H9 (cell line): ENCODE data around the gene ECE1. TPM values are rescaled to one million over a fixed set of nuclear protein-coding genes. Genes with fewer than 3 reads are reported as not detected.
"Not testable (repeated sequence)": the region's sequence is repeated elsewhere in the genome, so short reads cannot be mapped to it uniquely, and the experiment has no call there.

Experiments
- DNase-seq: peaks from one replicate; pipeline ENCODE4 v3.0.0-alpha.2; 2017
- H2AFZ ChIP-seq: one replicate; pipeline ENCODE4 v1.6.1; 2013; ENCODE audit warnings: mild to moderate bottlenecking, low read length, control low read depth, moderate library complexity
- H2AK5ac ChIP-seq: 2 replicates; pipeline ENCODE4 v1.6.1; 2013; ENCODE audit warnings: low read length, control low read depth, mixed read lengths; ENCODE audit not compliant: insufficient read length
- H2BK120ac ChIP-seq: one replicate; pipeline ENCODE4 v1.6.1; 2013; ENCODE audit warnings: low read depth, mild to moderate bottlenecking, low read length, control low read depth, inconsistent platforms; ENCODE audit not compliant: poor library complexity, severe bottlenecking
- H2BK12ac ChIP-seq: 2 replicates; pipeline ENCODE4 v1.6.1; 2013; ENCODE audit warnings: low read length, control low read depth, mixed read lengths, low read depth; ENCODE audit not compliant: insufficient read length
- H2BK15ac ChIP-seq: 2 replicates; pipeline ENCODE4 v1.6.1; 2013; ENCODE audit warnings: low read depth, low read length, control low read depth
- H2BK20ac ChIP-seq: one replicate; pipeline ENCODE4 v1.6.1; 2013; ENCODE audit warnings: low read depth, mild to moderate bottlenecking, low read length, control low read depth, inconsistent platforms; ENCODE audit not compliant: poor library complexity, severe bottlenecking
- H2BK5ac ChIP-seq: 2 replicates; pipeline ENCODE4 v1.6.1; 2013; ENCODE audit warnings: low read length, control low read depth, mixed read lengths; ENCODE audit not compliant: insufficient read length
- H3K14ac ChIP-seq: 2 replicates; pipeline ENCODE4 v1.6.1; 2013; ENCODE audit warnings: low read length, control low read depth; ENCODE audit not compliant: insufficient read depth
- H3K18ac ChIP-seq: 2 replicates; pipeline ENCODE4 v1.6.1; 2013; ENCODE audit warnings: low read depth, mild to moderate bottlenecking, mixed read lengths, low read length, control low read depth; ENCODE audit not compliant: insufficient read length
- H3K23ac ChIP-seq: 2 replicates; pipeline ENCODE4 v1.6.1; 2013; ENCODE audit warnings: low read length, control low read depth, mixed read lengths, low read depth; ENCODE audit not compliant: insufficient read length
- H3K23me2 ChIP-seq: 2 replicates; pipeline ENCODE4 v1.6.1; 2013; ENCODE audit warnings: low read depth, mild to moderate bottlenecking, mixed read lengths, low read length, control low read depth; ENCODE audit not compliant: insufficient read length, poor library complexity, severe bottlenecking
- H3K27ac ChIP-seq: 2 replicates; pipeline ENCODE4 v1.5.1; 2013; ENCODE audit warnings: low read length, control low read depth, mixed read lengths, low read depth; ENCODE audit not compliant: insufficient read length
- H3K27me3 ChIP-seq: 2 replicates; pipeline ENCODE4 v1.6.1; 2013; ENCODE audit warnings: low read length, control low read depth, inconsistent platforms; ENCODE audit not compliant: insufficient read depth
- H3K4ac ChIP-seq: 2 replicates; pipeline ENCODE4 v1.6.1; 2013; ENCODE audit warnings: low read depth, mild to moderate bottlenecking, control low read depth, inconsistent platforms, low read length, moderate library complexity
- H3K4me1 ChIP-seq: 2 replicates; pipeline ENCODE4 v1.6.1; 2013; ENCODE audit warnings: low read length, control low read depth, inconsistent platforms; ENCODE audit not compliant: insufficient read depth
- H3K4me2 ChIP-seq: 2 replicates; pipeline ENCODE4 v1.6.1; 2013; ENCODE audit warnings: low read length, control low read depth, mixed read lengths; ENCODE audit not compliant: insufficient read length, insufficient read depth
- H3K56ac ChIP-seq: 2 replicates; pipeline ENCODE4 v1.6.1; 2013; ENCODE audit warnings: low read depth, mild to moderate bottlenecking, mixed read lengths, low read length, control low read depth; ENCODE audit not compliant: insufficient read length
- H3K79me1 ChIP-seq: 2 replicates; pipeline ENCODE4 v1.6.1; 2013; ENCODE audit warnings: low read depth, mild to moderate bottlenecking, moderate library complexity, low read length, control low read depth, inconsistent platforms; ENCODE audit not compliant: insufficient read depth, poor library complexity, severe bottlenecking
- H3K79me2 ChIP-seq: 2 replicates; pipeline ENCODE4 v1.6.1; 2013; ENCODE audit warnings: low read length, control low read depth, inconsistent platforms; ENCODE audit not compliant: insufficient read depth
- H3K9ac ChIP-seq: 2 replicates; pipeline ENCODE4 v1.6.1; 2013; ENCODE audit warnings: low read length, control low read depth, mixed read lengths; ENCODE audit not compliant: insufficient read length; ENCODE audit errors: extremely low read depth
- H3K9me3 ChIP-seq: one replicate; pipeline ENCODE4 v1.6.1; 2013; ENCODE audit warnings: low read depth, low read length, inconsistent platforms; ENCODE audit not compliant: control insufficient read depth
- H3T11ph ChIP-seq: one replicate; pipeline ENCODE4 v1.6.1; 2013; ENCODE audit warnings: mild to moderate bottlenecking, low read length, control low read depth, inconsistent platforms
- H4K20me1 ChIP-seq: one replicate; pipeline ENCODE4 v1.6.1; 2013; ENCODE audit not compliant: control insufficient read depth, insufficient read length, insufficient read depth
- H4K5ac ChIP-seq: 2 replicates; pipeline ENCODE4 v1.6.1; 2013; ENCODE audit warnings: low read depth, mild to moderate bottlenecking, mixed read lengths, low read length, control low read depth; ENCODE audit not compliant: insufficient read length
- H4K8ac ChIP-seq: replicated peaks from 2 replicates; pipeline ENCODE4 v1.6.1; 2013; ENCODE audit warnings: low read length, control low read depth, mixed read lengths, low read depth; ENCODE audit not compliant: insufficient read length
- H4K91ac ChIP-seq: 2 replicates; pipeline ENCODE4 v1.6.1; 2013; ENCODE audit warnings: low read depth, mild to moderate bottlenecking, moderate library complexity, mixed read lengths, low read length, control low read depth; ENCODE audit not compliant: insufficient read length
- H3K27ac Mint-ChIP-seq, 3 experiments: 2 replicates in 2 of 3; 3 replicates in 1 of 3; pipeline ENCODE4 v1.8.0; 2020 to 2021; ENCODE audit warnings: mixed read lengths in 3 of 3, mild to moderate bottlenecking in 1 of 3, moderate library complexity in 1 of 3
- H3K27me3 Mint-ChIP-seq: 2 replicates; pipeline ENCODE4 v1.8.0; 2021; ENCODE audit warnings: low read depth, mild to moderate bottlenecking, moderate library complexity, mixed read lengths
- H3K36me3 Mint-ChIP-seq, 3 experiments: 2 replicates in 2 of 3; 3 replicates in 1 of 3; pipeline ENCODE4 v1.8.0; 2020 to 2021; ENCODE audit warnings: low read depth in 3 of 3, mixed read lengths in 3 of 3; ENCODE audit not compliant: insufficient read depth in 1 of 3
- H3K4me1 Mint-ChIP-seq, 2 experiments: 2 replicates each; pipeline ENCODE4 v1.8.0; 2020; ENCODE audit warnings: mixed read lengths in 2 of 2
- H3K4me3 Mint-ChIP-seq, 2 experiments: 2 replicates in 1 of 2; 3 replicates in 1 of 2; pipeline ENCODE4 v1.8.0; 2020 to 2021; ENCODE audit warnings: mild to moderate bottlenecking in 2 of 2, mixed read lengths in 2 of 2, moderate library complexity in 1 of 2
- H3K9me3 Mint-ChIP-seq, 2 experiments: 2 replicates in 1 of 2; 3 replicates in 1 of 2; pipeline ENCODE4 v1.8.0; 2020; ENCODE audit warnings: mild to moderate bottlenecking in 2 of 2, mixed read lengths in 2 of 2, moderate library complexity in 1 of 2
- CTCF ChIP-seq: fragments of 200-600 bp; sonication (generic); conservative IDR thresholded peaks from 3 replicates; pipeline ENCODE4 v1.8.0; 2021; ENCODE audit warnings: antibody characterized with exemption, mild to moderate bottlenecking
- WGBS: extraction: QIAGEN DNeasy Blood & Tissue Kit; methylation state at CpG from one replicate; pipeline ENCODE4 v1.1.7; 2013; ENCODE audit warnings: missing lambda C conversion rate, low lambda C conversion rate, mixed read lengths; ENCODE audit not compliant: insufficient read length; ENCODE audit errors: extremely low coverage; 5-methylcytosine and 5-hydroxymethylcytosine counted together
- total RNA-seq: library from RNA; stranded (reverse); gene quantifications from 2 replicates; pipeline ENCODE4 v1.2.1, GENCODE V29; 2021

Gene ECE1
- total RNA-seq, 1 experiment from 2014 or later, result 31.1 TPM

GRCh38 chr1:21192284-21192683 is 98.0 kb downstream of the ECE1 start:
- Histone ChIP-seq H3K18ac (no peak overlapping the region), H3T11ph (no peak overlapping the region), H2AK5ac (no peak overlapping the region), H3K23me2 (no peaks in the 10 kb centered on the region), H3K79me1 (no peaks in the 10 kb centered on the region), H3K79me2 (no peaks in the 10 kb centered on the region), H2BK120ac (no peak overlapping the region), H3K4me2 (no peak overlapping the region), H3K4ac (no peak overlapping the region), H3K56ac (no peak overlapping the region), H3K14ac (no peak overlapping the region), H4K5ac (no peak overlapping the region), H3K9ac (no peak overlapping the region), H2BK5ac (no peak overlapping the region), H3K27me3 (peaks cover 60% of the 10 kb centered on the region), H2AFZ (no peak overlapping the region), H3K4me1 (no peaks in the 10 kb centered on the region), H2BK15ac (no peak overlapping the region), H4K8ac (no peak overlapping the region), H3K23ac (no peak overlapping the region), H3K27ac (no peak overlapping the region), H4K20me1 (no peaks in the 10 kb centered on the region), H2BK12ac (no peak overlapping the region), H4K91ac (no peak overlapping the region), H3K9me3 (no peaks in the 10 kb centered on the region), H2BK20ac (no peak overlapping the region)
- Mint-ChIP-seq H3K27me3 (peaks cover 95% of the 10 kb centered on the region), H3K4me1 (peaks cover 0 to 5% of the 10 kb centered on the region in 2 experiments; a peak in 1 of 4 replicates), H3K27ac (no peak overlapping the region), H3K4me3 (no peak overlapping the region), H3K36me3 (no peaks in the 10 kb centered on the region), H3K9me3 (peaks cover 0 to 3% of the 10 kb centered on the region in 2 experiments; a peak in 1 of 5 replicates)
- no peak for TF ChIP-seq CTCF
- WGBS, result no CpG with 5 or more reads among the region's 5 CpGs
- DNase-seq, result no peak

- no CpG with 5 or more reads among the region's 2 CpGs for WGBS
- H3K27me3 Mint-ChIP-seq, result peaks cover 100% of the 10 kb centered on the region
- DNase-seq, result not testable (repeated sequence)
Observed at GRCh38 chr1:21190771-21191170, 99.5 kb downstream of the ECE1 start.

More at GRCh38 chr1:21190771-21191170, 99.5 kb downstream of the ECE1 start:
- H3K36me3 Mint-ChIP-seq, H3K4me2 ChIP-seq, H3K56ac ChIP-seq, H2BK5ac ChIP-seq, H2BK15ac ChIP-seq, H2AFZ ChIP-seq, H3K27ac Mint-ChIP-seq, H4K8ac ChIP-seq, H3K18ac ChIP-seq, H4K20me1 ChIP-seq, H3K27ac ChIP-seq, H4K91ac ChIP-seq, H3K23ac ChIP-seq, H2BK120ac ChIP-seq, H3K4me3 Mint-ChIP-seq, H3K4me1 ChIP-seq, H3K4ac ChIP-seq, H3K79me2 ChIP-seq, H3K4me1 Mint-ChIP-seq, H2AK5ac ChIP-seq, H3K9me3 Mint-ChIP-seq, H3K9me3 ChIP-seq, H2BK20ac ChIP-seq, H2BK12ac ChIP-seq, H4K5ac ChIP-seq, H3T11ph ChIP-seq, H3K14ac ChIP-seq, H3K79me1 ChIP-seq, H3K9ac ChIP-seq, H3K23me2 ChIP-seq: not testable (repeated sequence)
- H3K27me3 ChIP-seq, result peaks cover 61% of the 10 kb centered on the region
